IMR-90 (cell line): Measurements from ENCODE around the gene NFAT5. TPM values are rescaled to one million over a fixed set of nuclear protein-coding genes. Genes with fewer than 3 reads are reported as not detected.
A peak's percentile ranks its signal among the peaks of the same experiment; 100 is the strongest.

Experiments
- ATAC-seq: fragments of 200-7000 bp; cut with Tn5 transposase; 2 replicates; pipeline ENCODE4 v1.9.1; 2020; ENCODE audit warnings: low read depth, mild to moderate bottlenecking, moderate library complexity
- BruUV-seq: library from RNA; stranded (reverse); fragments of 400-500 nt; replicated peaks from 2 replicates; lab custom pipeline; 2021; lab: Mats Ljungman, UMichigan
- CTCF ChIA-PET: fragments of 300-600 bp; formaldehyde crosslinking; extraction: SDS; loops from one replicate; lab custom pipeline; 2021; ENCODE audit warnings: antibody characterized with exemption; lab: Yijun Ruan, JAX
- POLR2A ChIA-PET: fragments of 300-600 bp; sonication (Branson Sonifier 250); formaldehyde crosslinking; loops from one replicate; lab custom pipeline; 2022; ENCODE audit warnings: antibody characterized with exemption; ENCODE audit not compliant: unreplicated experiment; lab: Charles Lee
- DNase-seq: peaks from one replicate; pipeline ENCODE4 v3.0.0; 2013
- H2AFZ ChIP-seq: replicated peaks from 2 replicates; pipeline ENCODE3; 2013; ENCODE audit warnings: low read length, mild to moderate bottlenecking; ENCODE audit not compliant: poor library complexity
- H2AK5ac ChIP-seq: 2 replicates; pipeline ENCODE4 v1.6.1; 2013; ENCODE audit warnings: low read depth, low read length, inconsistent platforms
- H2AK9ac ChIP-seq: replicated peaks from 2 replicates; pipeline ENCODE3; 2013; ENCODE audit warnings: mild to moderate bottlenecking, low read depth, low read length, moderate library complexity; ENCODE audit not compliant: poor library complexity
- H2BK120ac ChIP-seq: 2 replicates; pipeline ENCODE4 v1.6.1; 2013; ENCODE audit warnings: low read depth, low read length, inconsistent platforms
- H2BK15ac ChIP-seq: 3 replicates; pipeline ENCODE4 v1.6.1; 2013; ENCODE audit warnings: low read depth, low read length, inconsistent platforms
- H2BK20ac ChIP-seq: 2 replicates; pipeline ENCODE4 v1.6.1; 2013; ENCODE audit warnings: low read depth, mild to moderate bottlenecking, inconsistent platforms, low read length, moderate library complexity
- H2BK5ac ChIP-seq: 2 replicates; pipeline ENCODE4 v1.6.1; 2013; ENCODE audit warnings: mild to moderate bottlenecking, low read depth, low read length, inconsistent platforms; ENCODE audit not compliant: poor library complexity, severe bottlenecking
- H3K14ac ChIP-seq: replicated peaks from 2 replicates; pipeline ENCODE4 v1.6.1; 2013; ENCODE audit warnings: low read depth, low read length, inconsistent platforms
- H3K18ac ChIP-seq: 2 replicates; pipeline ENCODE4 v1.6.1; 2013; ENCODE audit warnings: low read depth, low read length, control low read depth
- H3K23ac ChIP-seq: 2 replicates; pipeline ENCODE4 v1.6.1; 2013; ENCODE audit warnings: low read depth, low read length, inconsistent platforms
- H3K27ac ChIP-seq: 2 replicates; pipeline ENCODE4 v1.5.1; 2013; ENCODE audit warnings: mild to moderate bottlenecking, control low read depth, low read length; ENCODE audit not compliant: insufficient read depth
- H3K27me3 ChIP-seq: 2 replicates; pipeline ENCODE4 v1.6.1; 2013; ENCODE audit warnings: low read length; ENCODE audit not compliant: control insufficient read depth, insufficient read depth
- H3K36me3 ChIP-seq: 2 replicates; pipeline ENCODE4 v1.6.1; 2013; ENCODE audit warnings: low read length, mixed read lengths; ENCODE audit not compliant: control insufficient read depth, insufficient read depth
- H3K4ac ChIP-seq: 2 replicates; pipeline ENCODE4 v1.6.1; 2013; ENCODE audit warnings: low read depth, low read length, inconsistent platforms
- H3K4me1 ChIP-seq: 2 replicates; pipeline ENCODE4 v1.6.1; 2013; ENCODE audit warnings: low read length, mixed read lengths; ENCODE audit not compliant: control insufficient read depth, insufficient read depth
- H3K4me2 ChIP-seq: 2 replicates; pipeline ENCODE4 v1.6.1; 2013; ENCODE audit warnings: low read depth, mild to moderate bottlenecking, control low read depth, low read length, moderate library complexity
- H3K4me3 ChIP-seq: 2 replicates; pipeline ENCODE4 v1.5.1; 2013; ENCODE audit warnings: low read depth, mild to moderate bottlenecking, control low read depth, low read length, moderate library complexity; ENCODE audit not compliant: insufficient read depth
- H3K56ac ChIP-seq: 2 replicates; pipeline ENCODE4 v1.6.1; 2013; ENCODE audit warnings: low read length, inconsistent platforms; ENCODE audit not compliant: insufficient read depth; ENCODE audit errors: extremely low read depth
- H3K79me1 ChIP-seq, 2 experiments: 2 replicates each; pipeline ENCODE4 v1.6.1; 2013; ENCODE audit warnings: low read length in 2 of 2, inconsistent platforms in 1 of 2, low read depth in 1 of 2
- H3K9ac ChIP-seq: 2 replicates; pipeline ENCODE4 v1.6.1; 2013; ENCODE audit warnings: low read depth, low read length, control low read depth
- H3K9me1 ChIP-seq: 2 replicates; pipeline ENCODE4 v1.6.1; 2013; ENCODE audit warnings: low read length, inconsistent platforms; ENCODE audit not compliant: insufficient read depth
- H3K9me3 ChIP-seq: 2 replicates; pipeline ENCODE4 v1.6.1; 2013; ENCODE audit warnings: low read length; ENCODE audit not compliant: control insufficient read depth, insufficient read depth
- H4K20me1 ChIP-seq: 2 replicates; pipeline ENCODE4 v1.6.1; 2013; ENCODE audit warnings: low read length, inconsistent platforms; ENCODE audit not compliant: insufficient read depth
- H4K5ac ChIP-seq: 2 replicates; pipeline ENCODE4 v1.6.1; 2013; ENCODE audit warnings: mild to moderate bottlenecking, low read depth, low read length, control low read depth
- H4K8ac ChIP-seq, 2 experiments: 2 replicates each; pipeline ENCODE4 v1.6.1; 2013; ENCODE audit warnings: low read depth in 2 of 2, low read length in 2 of 2, control low read depth in 1 of 2, inconsistent platforms in 1 of 2
- H4K91ac ChIP-seq: 2 replicates; pipeline ENCODE4 v1.6.1; 2013; ENCODE audit warnings: low read depth, low read length, inconsistent platforms; ENCODE audit not compliant: insufficient read depth
- BHLHE40 ChIP-seq: fragments of 150-350 bp; IDR thresholded peaks from 2 replicates; pipeline ENCODE4 v1.6.1; 2016; ENCODE audit warnings: mild to moderate bottlenecking, low read depth, low read length
- MXI1 ChIP-seq: IDR thresholded peaks from 2 replicates; pipeline ENCODE4 v1.6.1; 2012; ENCODE audit warnings: low read depth, mild to moderate bottlenecking, low read length, moderate library complexity, borderline replicate concordance
- POLR2A ChIP-seq: IDR thresholded peaks from 2 replicates; pipeline ENCODE4 v1.6.1; 2012; ENCODE audit warnings: mild to moderate bottlenecking, low read depth, low read length
- RFX5 ChIP-seq: IDR thresholded peaks from 2 replicates; pipeline ENCODE4 v1.8.0; 2012; ENCODE audit warnings: low read depth, mild to moderate bottlenecking, low read length, moderate library complexity
- WGBS, 2 experiments: methylation state at CpG; one replicate each; pipeline versions ENCODE4 v1.1.5 to v1.1.7; 2013; ENCODE audit warnings: missing lambda C conversion rate in 2 of 2; ENCODE audit not compliant: insufficient read length in 1 of 2; ENCODE audit errors: extremely low coverage in 2 of 2; 5-methylcytosine and 5-hydroxymethylcytosine counted together
- dilution Hi-C: fragments of 300-500 bp; cut with HindIII; formaldehyde crosslinking; loops from one replicate; pipeline ENCODE4 v1.14.3; 2018; ENCODE audit warnings: low sequenced_read_pairs; ENCODE audit not compliant: unreplicated experiment
- in situ Hi-C: fragments of 300-500 bp; cut with MboI; formaldehyde crosslinking; loops from 3 replicates; pipeline ENCODE4 v1.14.3; 2019; ENCODE audit warnings: low sequenced_read_pairs, inconsistent platforms, mixed read lengths
- intact Hi-C: fragments of 100-400 bp; cut with micrococcal nuclease; formaldehyde crosslinking; loops from 2 replicates; pipeline ENCODE4 v1.10.0; 2022
- polyA plus RNA-seq, 3 experiments: library from polyadenylated mRNA; depleted of rRNA; stranded (reverse); fragments of >200 nt; gene quantifications; 2 replicates each; pipeline ENCODE4 v1.2.3, GENCODE V29; 2012; ENCODE audit warnings: low replicate concordance in 1 of 3
- total RNA-seq: library from RNA; depleted of rRNA; stranded (reverse); fragments of >200 nt; gene quantifications from 2 replicates; pipeline ENCODE4 v1.2.3, GENCODE V29; 2012

NFAT5 gene
- total and polyA plus RNA-seq, 2 of the 4 experiments (the other 2 are of a cell fraction), result 10.9 to 20.1 TPM

DNA sequence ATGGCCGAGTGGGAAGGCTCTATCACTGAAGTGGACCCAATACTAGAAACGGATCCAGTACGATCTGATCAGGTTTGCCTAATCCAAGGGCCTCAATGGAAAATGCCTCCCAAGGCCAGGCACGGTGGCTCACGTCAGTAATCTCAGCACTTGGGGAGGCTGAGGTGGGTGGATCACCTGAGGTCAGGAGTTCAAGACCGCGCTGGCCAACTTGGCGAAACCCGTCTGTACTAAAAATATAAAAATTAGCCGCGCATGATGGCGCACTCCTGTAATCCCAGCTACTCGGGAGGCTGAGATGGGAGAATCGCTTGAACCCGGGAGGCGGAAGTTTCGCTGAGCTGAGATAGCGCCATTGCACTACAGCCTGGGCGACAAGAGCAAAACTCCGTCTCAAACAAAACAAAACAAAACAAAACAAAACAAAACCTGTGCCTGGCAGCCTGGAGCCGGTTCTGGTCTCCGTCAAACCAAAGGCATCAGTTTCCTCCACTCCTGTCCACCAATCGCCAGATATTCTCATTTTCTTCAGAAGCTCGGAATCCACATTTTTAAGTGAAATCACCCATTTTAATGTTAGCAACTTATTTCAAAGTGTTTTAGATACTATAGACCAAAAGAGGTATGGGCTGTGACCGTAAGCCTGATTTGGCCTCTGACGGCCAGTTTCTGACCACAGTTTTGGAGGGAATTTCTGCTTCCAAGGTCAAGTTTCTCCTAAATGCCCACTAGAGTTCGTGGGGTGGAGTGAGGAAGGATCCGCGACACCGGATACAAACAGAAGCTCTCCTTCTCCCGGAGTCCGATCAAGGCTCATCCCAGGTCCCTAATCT, 159.9 kb downstream of the NFAT5 start:
- H3K9me1 ChIP-seq, result 0 out of 2 replicates have a peak, but pooled peaks cover 8% of the 10 kb centered on the region
- H4K20me1 ChIP-seq, result peaks cover 31% of the 10 kb centered on the region; the same call in 1 of the 2 replicates
- peak overlapping the region; percentile 78 for H3K4me2 ChIP-seq
- peak overlapping the region; percentile 57 for H3K23ac ChIP-seq
- peak overlapping the region; percentile 58 for H3K4me3 ChIP-seq
- peak overlapping the region; percentile 87; the same call in 1 of the 3 replicates for H2BK15ac ChIP-seq
- H3K56ac ChIP-seq, result peak overlapping the region; percentile 97
- peak overlapping the region; percentile 86 to 96 for H4K8ac ChIP-seq
- peaks cover 26 to 73% of the 10 kb centered on the region in 2 experiments for H3K79me1 ChIP-seq
- in situ Hi-C loops (no loop called here), intact Hi-C loops (loop anchor here (2.0 kb wide), 1 partner anchor 29 kb away; the partner anchor contains the start of gene NOB1), dilution Hi-C loops (no loop called here)
- H3K27me3 ChIP-seq, result no peaks in the 10 kb centered on the region
- DNase-seq, result no peak
- TF ChIP-seq POLR2A (no peak), BHLHE40 (no peak), MXI1 (no peak), RFX5 (no peak)
- H2AK9ac ChIP-seq, result peak overlapping the region; percentile 93
- no peak; the same call in 1 of the 2 replicates for ATAC-seq
- H4K5ac ChIP-seq, result peak overlapping the region; percentile 63
- peak overlapping the region; percentile 92 for H2BK5ac ChIP-seq
- peak overlapping the region; percentile 68 for H3K18ac ChIP-seq
- ChIA-PET CTCF (interaction anchor here (1.0 to 1.2 kb wide), 2 partner anchors 29 kb away, joined by 3 to 4 read pairs; partner anchors contain the start of gene NOB1), POLR2A (interaction anchor here (0.7 kb wide), 1 partner anchor 344 kb away, joined by 3 read pairs; no protein-coding TSS in a partner anchor)
- peak overlapping the region; percentile 83 for H4K91ac ChIP-seq
- peak overlapping the region; percentile 87 for H3K9ac ChIP-seq
- TSS peak; percentile 48 for BruUV-seq
- peaks cover 8% of the 10 kb centered on the region; the same call in 1 of the 2 replicates for H3K4me1 ChIP-seq
- peak overlapping the region; percentile 82 for H2AFZ ChIP-seq
- H3K36me3 ChIP-seq, result peaks cover 6% of the 10 kb centered on the region
- H2BK20ac ChIP-seq, result peak overlapping the region; percentile 89; the same call in 1 of the 2 replicates
- H2AK5ac ChIP-seq, result peak overlapping the region; percentile 97
- peak overlapping the region; percentile 91 for H3K4ac ChIP-seq
- H3K27ac ChIP-seq, result peak overlapping the region; percentile 95
- H3K9me3 ChIP-seq, result no peaks in the 10 kb centered on the region
- H2BK120ac ChIP-seq, result peak overlapping the region; percentile 78
- H3K14ac ChIP-seq, result peak overlapping the region; percentile 98
- 76% methylated on average over 12 of the region's 32 CpGs; no CpG with 5 or more reads in 1 of the 2 experiments for WGBS, 2 experiments
